PC-3 (cell line): ENCODE measurements around the gene CDH4.

Source experiments
- CTCF ChIP-seq: fragments of 300-600 bp; sonication (generic); conservative IDR thresholded peaks from 2 replicates; pipeline ENCODE4 v1.5.1; 2017; ENCODE audit warnings: antibody characterized with exemption, low read depth, mild to moderate bottlenecking, low read length
- EZH2 ChIP-seq: fragments of 300-600 bp; sonication (generic); IDR thresholded peaks from one replicate; pipeline ENCODE4 v1.6.1; 2017; ENCODE audit warnings: antibody characterized with exemption, mild to moderate bottlenecking, low read length; ENCODE audit not compliant: unreplicated experiment
- EZH2phosphoT487 ChIP-seq: fragments of 300-600 bp; sonication (generic); IDR thresholded peaks from 2 replicates; pipeline ENCODE4 v1.6.1; 2018; ENCODE audit warnings: mild to moderate bottlenecking, antibody characterized with exemption, low read length, borderline replicate concordance

- TF ChIP-seq CTCF = no peak
- TF ChIP-seq EZH2 = no peak
- no peak for TF ChIP-seq EZH2phosphoT487
These were observed 485.9 kb downstream of the CDH4 start for GRCh38 chr20:61737812-61738443.
